GM12878 (cell line): ENCODE data around the gene CAPN9. TPM values are rescaled to one million over a fixed set of nuclear protein-coding genes. Genes with fewer than 3 reads are reported as not detected.

ENCODE experiments used
- polyA plus RNA-seq, 11 experiments: library from polyadenylated mRNA; depleted of rRNA in 4 of 11; unstranded in 6 of 11; stranded (reverse) in 5 of 11; fragments of >200 nt; fragmentation: Nextera tagmentation in 4 of 11; fragmentation: Illumina TruSeq in 1 of 11; extraction: Ambion mirVana in 4 of 11; extraction: Trizol in 1 of 11; gene quantifications; 1 replicate in 1 of 11; 2 replicates in 10 of 11; pipeline versions ENCODE4 v1.2.1 to v1.2.3, GENCODE V29; 2011 to 2016; ENCODE audit warnings: inconsistent platforms in 2 of 11, missing spikeins in 2 of 11, low read depth in 1 of 11
- small RNA-seq: library from RNA; depleted of rRNA; stranded (forward); fragments of <200 nt; gene quantifications from one replicate; pipeline ENCODE3, GENCODE V24; 2014
- total RNA-seq, 4 experiments: library from RNA; depleted of rRNA in 3 of 4; stranded (reverse); fragments of >200 nt in 3 of 4; fragmentation: Illumina TruSeq in 1 of 4; extraction: Trizol in 1 of 4; gene quantifications; 2 replicates each; pipeline versions ENCODE4 v1.2.1 to v1.2.3, GENCODE V29; 2013 to 2021

Gene CAPN9
- total and polyA plus RNA-seq, 10 of the 15 experiments (the other 5 are each of a cell fraction or from before 2014, with no cell fraction given): not detected

Small RNA genes within 50 kb of the gene (small RNA-seq; reads per million reads assigned to genes)
- gene RNA5SP79: not detected

Other genes with a start within 250 kb of the CAPN9 start
- 29.1 and 37.4 TPM in 2 replicates for gene COG2, start 104.9 kb upstream of the CAPN9 start, total RNA-seq (2014; rRNA removed)
- 27.7 and 29.3 TPM in 2 replicates for gene COG2, start 104.9 kb upstream of the CAPN9 start, total RNA-seq (2014; rRNA removed; fragmentation: Illumina TruSeq; extraction: Trizol)
- 28.7 and 31.5 TPM in 2 replicates for gene COG2, start 104.9 kb upstream of the CAPN9 start, total RNA-seq (2021)
- gene COG2, start 104.9 kb upstream of the CAPN9 start, polyA plus RNA-seq (2011; rRNA removed): 20.2 and 21.2 TPM in 2 replicates
- gene COG2, start 104.9 kb upstream of the CAPN9 start, polyA plus RNA-seq (2014; fragmentation: Illumina TruSeq; extraction: Trizol): 27.6 and 34.8 TPM in 2 replicates
- gene COG2, start 104.9 kb upstream of the CAPN9 start, polyA plus RNA-seq (2014; fragmentation: Nextera tagmentation; extraction: Ambion mirVana): 10 to 100 TPM; 15.0 to 16.7 TPM
- 22.8 and 27.2 TPM in 2 replicates for gene COG2, start 104.9 kb upstream of the CAPN9 start, polyA plus RNA-seq (2014; rRNA removed)
- 10 to 100 TPM; 29.0 to 29.5 TPM for gene COG2, start 104.9 kb upstream of the CAPN9 start, polyA plus RNA-seq (2016; fragmentation: Nextera tagmentation; extraction: Ambion mirVana)
- gene AGT, start 33.3 kb upstream of the CAPN9 start, total RNA-seq (2014; rRNA removed): not detected in 2 replicates
- gene AGT, start 33.3 kb upstream of the CAPN9 start, total RNA-seq (2014; rRNA removed; fragmentation: Illumina TruSeq; extraction: Trizol): not detected in 2 replicates
- 0.69 and 0.85 TPM in 2 replicates for gene AGT, start 33.3 kb upstream of the CAPN9 start, total RNA-seq (2021)
- gene AGT, start 33.3 kb upstream of the CAPN9 start, polyA plus RNA-seq (2011; rRNA removed): not detected in 2 replicates
- gene AGT, start 33.3 kb upstream of the CAPN9 start, polyA plus RNA-seq (2014; fragmentation: Illumina TruSeq; extraction: Trizol): not detected in 2 replicates
- gene AGT, start 33.3 kb upstream of the CAPN9 start, polyA plus RNA-seq (2014; fragmentation: Nextera tagmentation; extraction: Ambion mirVana): not detected
- not detected in 2 replicates for gene AGT, start 33.3 kb upstream of the CAPN9 start, polyA plus RNA-seq (2014; rRNA removed)
- gene AGT, start 33.3 kb upstream of the CAPN9 start, polyA plus RNA-seq (2016; fragmentation: Nextera tagmentation; extraction: Ambion mirVana): not detected
- gene C1orf198, start 121.1 kb downstream of the CAPN9 start, total RNA-seq (2014; rRNA removed): 1.1 and 1.6 TPM in 2 replicates
- gene C1orf198, start 121.1 kb downstream of the CAPN9 start, total RNA-seq (2014; rRNA removed; fragmentation: Illumina TruSeq; extraction: Trizol): 0.81 and 1.0 TPM in 2 replicates
- 1.6 and 1.8 TPM in 2 replicates for gene C1orf198, start 121.1 kb downstream of the CAPN9 start, total RNA-seq (2021)
- gene C1orf198, start 121.1 kb downstream of the CAPN9 start, polyA plus RNA-seq (2011; rRNA removed): 2.4 and 2.8 TPM in 2 replicates
- gene C1orf198, start 121.1 kb downstream of the CAPN9 start, polyA plus RNA-seq (2014; fragmentation: Illumina TruSeq; extraction: Trizol): 0.95 and 1.0 TPM in 2 replicates
- gene C1orf198, start 121.1 kb downstream of the CAPN9 start, polyA plus RNA-seq (2014; fragmentation: Nextera tagmentation; extraction: Ambion mirVana): under 1 TPM; 0.16 to 0.37 TPM
- gene C1orf198, start 121.1 kb downstream of the CAPN9 start, polyA plus RNA-seq (2014; rRNA removed): 1.1 and 1.5 TPM in 2 replicates
- gene C1orf198, start 121.1 kb downstream of the CAPN9 start, polyA plus RNA-seq (2016; fragmentation: Nextera tagmentation; extraction: Ambion mirVana): 1 to 10 TPM; 1.3 to 1.6 TPM
- 19.7 and 19.9 TPM in 2 replicates for gene TTC13, start 231.5 kb downstream of the CAPN9 start, total RNA-seq (2014; rRNA removed)
- 24.6 and 26.2 TPM in 2 replicates for gene TTC13, start 231.5 kb downstream of the CAPN9 start, total RNA-seq (2014; rRNA removed; fragmentation: Illumina TruSeq; extraction: Trizol)
- gene TTC13, start 231.5 kb downstream of the CAPN9 start, total RNA-seq (2021): 25.6 and 25.9 TPM in 2 replicates
- 10.2 and 14.3 TPM in 2 replicates for gene TTC13, start 231.5 kb downstream of the CAPN9 start, polyA plus RNA-seq (2011; rRNA removed)
- 30.8 and 35.5 TPM in 2 replicates for gene TTC13, start 231.5 kb downstream of the CAPN9 start, polyA plus RNA-seq (2014; fragmentation: Illumina TruSeq; extraction: Trizol)
- gene TTC13, start 231.5 kb downstream of the CAPN9 start, polyA plus RNA-seq (2014; fragmentation: Nextera tagmentation; extraction: Ambion mirVana): 1 to 10 TPM; 5.8 to 7.1 TPM
- 23.1 and 26.5 TPM in 2 replicates for gene TTC13, start 231.5 kb downstream of the CAPN9 start, polyA plus RNA-seq (2014; rRNA removed)
- gene TTC13, start 231.5 kb downstream of the CAPN9 start, polyA plus RNA-seq (2016; fragmentation: Nextera tagmentation; extraction: Ambion mirVana): 10 to 100 TPM; 16.4 to 17.0 TPM
- gene ARV1, start 231.7 kb downstream of the CAPN9 start, total RNA-seq (2014; rRNA removed): 24.8 and 25.8 TPM in 2 replicates
- gene ARV1, start 231.7 kb downstream of the CAPN9 start, total RNA-seq (2014; rRNA removed; fragmentation: Illumina TruSeq; extraction: Trizol): 29.8 and 30.1 TPM in 2 replicates
- 23.2 and 23.7 TPM in 2 replicates for gene ARV1, start 231.7 kb downstream of the CAPN9 start, total RNA-seq (2021)
- gene ARV1, start 231.7 kb downstream of the CAPN9 start, polyA plus RNA-seq (2011; rRNA removed): 44.0 and 57.2 TPM in 2 replicates
- gene ARV1, start 231.7 kb downstream of the CAPN9 start, polyA plus RNA-seq (2014; fragmentation: Illumina TruSeq; extraction: Trizol): 42.4 and 53.5 TPM in 2 replicates
- gene ARV1, start 231.7 kb downstream of the CAPN9 start, polyA plus RNA-seq (2014; fragmentation: Nextera tagmentation; extraction: Ambion mirVana): 10 to 100 TPM; 23.7 to 24.0 TPM
- 30.4 and 41.1 TPM in 2 replicates for gene ARV1, start 231.7 kb downstream of the CAPN9 start, polyA plus RNA-seq (2014; rRNA removed)
- 10 to 100 TPM; 54.0 to 55.1 TPM for gene ARV1, start 231.7 kb downstream of the CAPN9 start, polyA plus RNA-seq (2016; fragmentation: Nextera tagmentation; extraction: Ambion mirVana)